Measurements from ENCODE around the gene GRB7.

The GRB7 gene

GRCh38 chr17:39775031-39775430, 37.3 kb downstream of the GRB7 start:
- no peak for DNase-seq

- DNase-seq, result no peak
Observed at GRCh38 chr17:39776252-39776651, 38.5 kb downstream of the GRB7 start.

GRCh38 chr17:39777534-39778365, 40.0 kb downstream of the GRB7 start:
- no peak for DNase-seq

- DNase-seq, result no peak
Observed at GRCh38 chr17:39781031-39781860, 43.5 kb downstream of the GRB7 start.

- no peak for DNase-seq
Observed at GRCh38 chr17:39781861-39782213, 44.1 kb downstream of the GRB7 start.

- no peak for DNase-seq
Observed at GRCh38 chr17:39782481-39782880, 44.7 kb downstream of the GRB7 start.

GRCh38 chr17:39782980-39783379, 45.2 kb downstream of the GRB7 start:
- no peak for DNase-seq

GRCh38 chr17:39787041-39787440, 49.3 kb downstream of the GRB7 start:
- no peak for DNase-seq

- no peak for DNase-seq
Observed at GRCh38 chr17:39787743-39788484, 50.2 kb downstream of the GRB7 start.

- no peak for DNase-seq
Observed at GRCh38 chr17:39791111-39791992, 53.6 kb downstream of the GRB7 start.

GRCh38 chr17:39792526-39793221, 54.9 kb downstream of the GRB7 start:
- DNase-seq, result no peak

GRCh38 chr17:39793301-39793872, 55.6 kb downstream of the GRB7 start:
- no peak for DNase-seq

- DNase-seq, result no peak
Observed at GRCh38 chr17:39794249-39794970, 56.7 kb downstream of the GRB7 start.

Measured in GOT3 (cell line).